TTC549 (cell line): Measurements from ENCODE around the gene TTC27.
"Not testable (repeated sequence)": the region's sequence is repeated elsewhere in the genome, so short reads cannot be mapped to it uniquely, and the experiment has no call there.

Source experiments
- FAIRE-seq: peaks from 2 replicates; lab custom pipeline; 2012; peaks lifted over from hg19 to GRCh38; lab: Jason Lieb, UNC

The TTC27 gene

DNA sequence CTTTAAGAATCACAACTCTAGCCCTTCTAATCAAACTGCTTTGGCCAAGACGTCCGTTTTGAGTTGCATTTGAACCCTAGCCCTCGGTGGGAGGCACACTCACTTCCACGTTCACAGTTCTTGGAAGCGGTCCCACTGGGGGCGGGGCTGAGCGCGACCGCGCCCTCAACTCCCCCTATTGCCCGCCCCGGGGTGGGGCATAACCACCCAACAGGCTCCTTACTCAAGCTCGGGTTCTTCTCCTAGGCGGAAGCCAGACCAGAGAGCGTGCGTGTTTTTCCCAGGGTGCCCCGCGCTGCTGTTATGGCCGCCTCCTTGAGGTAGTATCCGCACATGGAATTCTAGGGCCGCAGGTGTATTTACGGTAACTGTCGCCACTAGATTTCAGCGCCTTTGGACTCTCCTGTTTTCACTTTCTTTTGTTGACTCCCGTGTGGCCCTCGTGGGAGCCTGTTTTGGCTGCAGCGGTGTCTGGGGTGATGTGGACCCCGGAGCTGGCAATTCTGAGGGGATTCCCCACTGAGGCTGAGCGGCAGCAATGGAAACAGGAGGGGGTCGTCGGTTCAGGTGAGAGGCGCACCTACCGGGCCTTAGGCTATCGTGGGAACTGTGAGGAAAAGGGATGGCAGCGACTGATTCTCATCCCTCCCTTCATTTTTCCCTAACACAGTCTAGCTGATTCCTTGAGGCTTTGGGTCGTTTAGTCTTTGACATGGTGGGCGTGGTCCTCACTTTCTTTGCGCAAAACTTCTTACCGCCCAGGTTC, at the start of gene TTC27:
Gene TTC27 (plus strand): TSS at position 237 of the 766 bp plus-strand sequence. CDS start 243 bp downstream, at position 480.
- FAIRE-seq: peak; percentile 90

DNA sequence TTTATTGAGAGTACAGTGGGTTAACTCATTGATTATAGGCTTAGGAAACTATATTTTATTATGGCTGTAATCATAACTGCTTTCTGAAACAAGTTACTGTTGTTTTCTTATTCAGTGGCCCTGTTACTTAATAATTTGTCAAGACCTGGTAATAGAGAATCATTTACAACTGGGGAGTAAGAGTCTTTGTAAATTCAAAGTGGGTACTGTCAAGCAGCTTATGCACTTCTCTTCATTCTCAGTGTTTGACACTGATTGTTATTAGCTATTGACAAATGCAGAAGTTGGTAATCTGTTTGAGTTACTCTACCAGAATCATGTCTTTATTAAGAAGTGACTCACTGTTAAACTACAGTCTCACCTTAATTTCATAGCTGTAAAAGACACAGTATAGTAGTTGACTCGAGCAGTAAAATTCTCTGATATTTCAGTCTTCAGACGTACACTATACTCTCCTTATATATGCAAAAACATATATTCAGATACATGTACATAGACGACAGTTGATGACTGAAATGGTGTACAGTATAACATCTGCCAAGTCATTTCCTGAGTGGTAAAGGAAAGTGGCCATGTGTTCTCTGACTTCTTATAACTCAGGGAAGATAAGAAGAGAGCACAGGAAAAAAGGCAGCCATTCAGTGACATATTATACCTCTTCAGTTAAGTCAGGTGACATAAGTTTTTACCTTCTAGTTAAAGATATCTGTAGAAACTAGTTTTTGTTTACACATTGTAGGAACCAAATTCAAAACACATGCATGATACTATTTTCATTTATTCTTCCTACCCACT, 36.0 kb upstream of the TTC27 start:
- FAIRE-seq: no peak

DNA sequence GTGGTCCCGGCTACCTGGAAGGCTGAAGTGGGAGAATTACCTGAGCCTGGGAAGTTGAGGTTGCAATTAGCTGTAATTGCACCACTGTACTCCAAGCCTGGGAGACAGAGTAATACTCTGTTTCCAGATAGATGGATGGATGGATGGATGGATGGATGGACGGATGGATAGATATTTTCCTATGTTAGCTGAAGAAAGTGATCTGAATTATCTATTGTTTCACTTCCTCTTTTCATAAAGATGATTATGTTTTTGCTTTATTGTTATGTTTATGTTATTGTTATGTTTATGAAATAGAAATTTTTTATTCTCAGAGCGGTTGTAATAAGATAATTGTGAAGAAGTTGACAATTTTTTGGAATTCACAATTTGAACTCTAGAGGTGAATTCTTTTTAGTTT, 33.3 kb upstream of the TTC27 start:
- peak; percentile 87 for FAIRE-seq

DNA sequence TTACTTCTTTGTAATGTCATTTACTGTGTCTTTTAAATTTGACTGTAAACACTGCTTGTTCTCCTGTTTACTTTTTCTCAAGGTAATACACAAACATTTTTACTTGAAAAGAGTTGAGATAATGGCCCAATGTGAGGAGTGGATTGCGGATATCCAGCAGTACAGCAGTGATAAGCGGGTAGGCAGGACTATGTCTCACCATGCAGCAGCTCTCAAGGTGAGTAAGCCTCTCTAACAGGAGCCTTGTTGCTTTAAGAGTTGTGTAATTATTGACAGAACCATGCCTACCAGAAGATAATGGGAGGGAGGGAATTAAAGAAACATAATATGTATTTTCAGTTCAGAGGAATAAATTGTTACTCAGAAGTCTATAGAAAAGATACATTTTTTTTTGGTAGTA, 16.5 kb upstream of the TTC27 start:
- no peak for FAIRE-seq

DNA sequence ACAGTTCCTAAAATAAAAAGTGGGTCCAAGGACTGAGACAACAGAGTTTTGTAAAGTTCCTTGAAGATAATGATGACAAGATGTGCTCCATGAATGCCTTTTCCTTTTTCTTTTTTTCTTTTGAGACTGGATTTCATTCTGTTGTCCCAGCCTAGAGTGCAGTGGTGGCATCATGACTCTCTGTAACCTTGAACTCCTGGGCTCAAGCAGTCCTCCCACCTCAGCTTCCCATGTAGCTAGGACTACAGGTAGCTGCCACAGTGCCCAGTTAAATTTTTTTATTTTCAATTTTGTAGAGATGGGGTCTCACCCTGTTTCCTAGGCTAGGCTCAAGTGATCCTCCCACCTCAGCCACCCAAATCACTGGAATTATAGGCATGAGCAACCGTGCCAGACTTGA, 16.1 kb upstream of the TTC27 start:
- no peak for FAIRE-seq

DNA sequence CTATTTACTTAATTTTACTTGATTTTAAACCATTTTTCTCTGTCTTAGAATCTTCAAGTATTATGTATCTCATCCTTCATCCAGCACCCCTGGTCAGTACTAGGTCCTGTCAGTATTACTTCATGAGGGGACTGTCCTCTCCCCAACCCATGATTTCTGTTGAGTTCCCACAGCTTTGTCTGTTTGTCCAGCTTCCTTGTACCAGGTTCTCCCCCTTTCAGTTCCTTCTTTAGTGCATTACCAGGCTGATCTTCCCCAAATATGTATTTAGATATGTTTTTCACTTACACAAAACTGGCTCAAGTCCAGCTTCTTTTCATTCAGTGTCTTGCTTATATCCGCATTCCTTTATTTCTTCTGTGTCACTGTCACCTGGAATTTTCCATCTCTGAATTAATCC, 13.8 kb upstream of the TTC27 start:
- no peak for FAIRE-seq

DNA sequence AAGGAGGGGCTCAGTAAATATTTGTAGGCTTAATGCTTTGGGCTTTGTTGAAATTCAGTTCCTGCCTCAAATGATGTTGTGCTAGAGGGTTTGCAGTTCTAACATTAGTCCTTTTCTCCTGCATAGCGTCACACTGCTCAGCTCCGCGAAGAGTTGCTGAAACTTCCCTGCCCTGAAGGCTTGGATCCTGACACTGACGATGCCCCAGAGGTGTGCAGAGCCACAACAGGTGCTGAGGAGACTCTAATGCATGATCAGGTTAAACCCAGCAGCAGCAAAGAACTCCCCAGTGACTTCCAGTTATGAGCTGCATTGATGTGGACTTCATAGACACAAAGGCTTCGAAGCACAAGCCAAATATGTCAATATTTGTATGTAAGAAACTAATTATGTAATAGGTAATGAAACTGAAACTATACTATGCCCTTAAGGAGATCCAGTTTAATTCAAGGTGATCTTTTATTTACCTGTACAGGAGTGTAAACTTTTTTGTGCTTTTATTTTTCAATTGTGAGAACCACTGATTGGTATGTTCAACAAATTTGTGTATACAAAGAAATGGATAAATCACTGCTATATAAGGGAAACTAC, 10.2 kb upstream of the TTC27 start:
- no peak for FAIRE-seq

DNA sequence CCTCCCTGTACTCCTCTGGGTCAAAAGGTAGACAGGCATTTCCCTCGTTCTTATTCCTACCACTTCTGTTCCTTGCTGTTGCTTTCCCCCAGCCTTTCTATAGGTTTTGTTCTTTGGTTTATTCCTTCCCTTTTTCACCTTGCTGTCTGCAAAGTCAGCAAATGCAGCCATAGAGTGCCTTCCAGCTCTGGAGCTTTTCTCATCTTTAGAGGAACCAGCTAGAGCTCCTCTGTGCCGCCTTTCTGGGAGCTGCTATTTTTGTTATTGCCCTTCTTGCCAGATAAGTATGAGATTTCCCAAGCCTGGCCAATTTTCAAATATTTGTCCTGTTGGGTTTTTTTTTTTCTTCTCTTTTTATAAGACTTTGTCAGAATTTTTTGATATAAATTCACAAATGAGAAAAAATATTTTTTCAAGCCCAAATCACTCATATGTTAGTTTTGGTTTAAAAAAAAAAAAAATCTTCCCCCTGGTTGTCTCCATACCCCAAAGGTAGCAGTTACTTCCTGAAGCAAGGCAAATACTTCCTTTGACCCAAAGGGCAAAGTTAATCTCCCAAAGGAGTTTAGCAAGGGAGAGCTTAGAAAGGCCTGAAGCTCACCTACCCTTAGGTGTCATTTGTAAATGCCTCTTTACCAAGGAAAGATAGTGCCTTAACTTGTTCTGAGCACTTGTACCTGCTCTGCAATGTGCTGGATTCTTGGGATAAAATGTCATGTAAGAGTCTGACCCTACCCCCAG, 5.1 kb upstream of the TTC27 start:
- FAIRE-seq: no peak

DNA sequence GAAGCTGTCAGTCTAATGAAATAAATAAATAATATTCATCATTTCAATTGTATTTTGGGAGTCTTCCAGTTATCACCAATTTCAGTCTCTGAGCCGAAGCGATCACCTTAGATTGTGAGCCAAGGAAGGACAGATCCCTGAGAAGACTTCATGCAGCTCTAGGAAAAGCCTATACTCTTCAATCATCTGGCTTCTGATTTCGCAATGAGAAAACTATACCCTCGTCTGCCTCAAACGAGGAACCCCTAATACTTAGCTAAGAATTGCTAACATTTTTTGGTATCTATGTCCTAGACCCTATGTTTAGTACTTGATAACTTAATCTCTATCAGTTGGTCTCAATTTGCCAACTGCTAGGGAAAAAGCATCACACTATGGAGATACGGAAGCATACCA, 4.5 kb upstream of the TTC27 start:
- FAIRE-seq: no peak

DNA sequence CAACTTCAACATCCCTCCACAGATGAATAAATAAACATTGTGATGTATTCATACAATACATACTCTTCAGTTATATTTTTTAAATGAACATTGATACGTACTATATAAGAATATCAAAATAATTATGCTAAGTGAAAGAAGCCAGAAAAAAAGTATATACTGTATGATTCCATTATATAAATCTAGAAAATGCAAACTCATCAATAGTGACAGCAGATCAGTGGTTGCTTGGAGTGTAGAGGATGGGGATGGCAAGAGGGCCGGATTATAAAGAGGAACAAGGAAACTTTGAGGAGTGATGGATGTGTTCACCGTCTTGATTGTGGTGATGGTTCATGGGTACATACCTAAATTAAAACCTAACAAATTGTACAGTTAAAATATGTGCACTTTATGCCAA, 3.0 kb upstream of the TTC27 start:
- no peak for FAIRE-seq

DNA sequence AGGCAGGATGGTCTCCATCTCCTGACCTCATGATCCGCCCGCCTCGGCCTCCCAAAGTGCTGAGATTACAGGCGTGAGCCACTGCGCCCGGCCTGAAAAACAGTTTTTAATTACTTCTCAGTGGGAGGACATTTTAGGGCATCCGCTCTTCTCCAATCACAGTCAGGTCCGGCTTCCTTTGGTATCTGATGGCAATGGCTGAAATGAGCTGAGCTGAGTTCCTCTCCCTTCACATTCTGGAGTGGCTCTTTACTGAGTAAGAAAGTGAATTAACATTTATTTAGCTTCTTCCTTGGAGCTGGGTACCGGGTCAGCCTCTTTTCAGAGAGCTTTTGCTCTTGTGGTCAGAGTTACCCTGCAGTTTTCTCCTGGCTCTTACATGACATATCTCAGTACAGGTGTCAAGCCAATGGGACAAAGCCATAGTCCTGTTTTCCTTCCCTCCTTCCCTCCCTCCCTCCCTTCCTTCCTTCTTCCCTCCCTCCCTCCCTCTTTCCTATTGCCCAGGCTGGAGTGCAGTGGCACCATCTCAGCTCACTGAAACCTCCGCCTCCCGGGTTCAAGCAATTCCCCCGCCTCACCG, 1.1 kb upstream of the TTC27 start:
- no peak for FAIRE-seq

DNA sequence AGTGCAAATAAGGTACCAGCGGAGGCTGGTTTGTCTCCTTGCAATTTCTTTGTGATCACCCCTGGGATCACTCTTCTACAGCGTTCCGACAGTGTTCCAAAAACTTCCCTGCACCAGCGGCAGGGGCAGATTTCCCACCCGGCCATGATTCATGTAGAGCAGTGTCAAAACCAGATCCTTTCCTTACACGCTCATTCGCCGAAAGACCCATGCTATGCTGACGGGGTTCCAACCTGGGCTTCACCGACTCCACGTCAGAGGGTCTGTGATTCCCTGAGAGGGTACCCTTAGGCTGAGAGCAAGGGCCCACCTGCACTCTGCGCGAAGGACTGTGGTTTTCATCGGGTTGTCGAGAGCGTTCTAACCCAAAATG, 423 bp upstream of the TTC27 start:
- no peak for FAIRE-seq

DNA sequence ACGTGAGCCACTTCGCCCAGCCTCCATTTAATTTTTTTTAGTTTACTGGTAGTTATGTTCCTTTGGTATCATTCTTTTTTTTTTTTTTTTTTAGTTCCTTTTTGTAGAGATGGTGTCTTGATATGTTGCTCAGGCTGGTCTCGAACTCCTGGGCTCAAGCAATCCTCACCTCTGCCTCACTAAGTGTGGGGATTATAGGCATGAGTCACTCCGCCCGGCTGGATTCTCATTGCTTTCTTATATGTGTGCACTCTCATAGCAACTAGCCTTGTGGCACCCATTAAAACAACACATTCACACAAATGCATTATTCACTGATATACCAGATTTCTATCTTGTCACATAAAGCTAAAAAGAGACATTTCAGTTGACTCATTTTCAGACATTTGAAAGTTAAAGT, 4.2 kb downstream of the TTC27 start:
- FAIRE-seq: no peak

DNA sequence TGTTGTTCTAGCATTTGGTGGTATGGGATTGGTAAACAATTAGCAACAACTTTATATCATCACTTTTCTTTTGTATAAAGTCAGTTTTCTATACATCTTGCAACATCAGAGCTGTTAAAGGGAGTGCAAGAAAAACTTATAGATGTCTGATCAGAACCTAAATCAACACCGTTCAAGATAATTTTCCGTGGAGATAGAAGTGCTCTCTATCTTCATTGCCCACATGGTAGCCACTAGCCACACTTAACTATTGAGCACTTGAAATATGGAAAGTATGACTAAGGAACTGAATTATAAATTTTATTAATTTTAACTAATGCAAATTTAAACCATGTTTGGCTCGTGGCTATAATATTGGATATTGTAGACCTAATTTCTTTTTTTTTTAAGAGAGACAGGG, 5.2 kb downstream of the TTC27 start:
- no peak for FAIRE-seq

DNA sequence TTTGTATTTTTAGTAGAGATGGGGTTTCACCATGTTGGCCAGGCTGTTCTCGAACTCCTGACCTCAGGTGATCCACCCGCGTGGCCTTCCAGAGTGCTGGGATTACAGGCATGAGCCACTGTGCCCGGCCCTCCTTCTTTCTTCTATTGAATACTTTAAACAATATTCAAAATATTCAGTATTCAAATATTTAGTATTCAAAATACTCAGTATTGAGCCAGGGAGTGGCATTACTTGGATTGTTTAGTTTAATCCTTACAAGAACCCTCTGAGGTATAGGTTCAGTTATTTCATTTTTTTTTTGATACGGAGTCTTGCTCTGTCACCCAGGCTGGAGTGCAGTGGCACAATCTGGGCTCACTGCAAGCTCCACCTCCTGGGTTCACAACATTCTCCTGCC, 10.7 kb downstream of the TTC27 start:
- FAIRE-seq: not testable (repeated sequence)

DNA sequence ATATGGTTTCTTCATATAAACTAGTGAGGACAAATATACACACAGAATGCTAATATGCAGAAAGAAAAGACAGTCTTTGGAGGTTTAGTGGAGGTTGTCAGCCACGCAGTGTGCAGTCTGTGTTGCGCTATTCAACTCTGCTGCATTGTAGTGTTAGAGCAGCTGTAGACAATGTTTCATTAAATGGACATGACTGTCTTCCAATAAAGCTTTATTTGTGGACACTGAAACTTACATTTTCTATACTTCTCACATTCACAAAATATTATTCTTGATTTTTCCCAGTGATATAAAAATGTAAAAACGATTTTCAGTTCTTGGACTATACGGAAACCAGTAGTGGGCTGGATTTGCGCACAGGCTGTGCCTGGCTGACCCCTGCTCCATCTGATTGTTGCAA, 13.3 kb downstream of the TTC27 start:
- no peak for FAIRE-seq

DNA sequence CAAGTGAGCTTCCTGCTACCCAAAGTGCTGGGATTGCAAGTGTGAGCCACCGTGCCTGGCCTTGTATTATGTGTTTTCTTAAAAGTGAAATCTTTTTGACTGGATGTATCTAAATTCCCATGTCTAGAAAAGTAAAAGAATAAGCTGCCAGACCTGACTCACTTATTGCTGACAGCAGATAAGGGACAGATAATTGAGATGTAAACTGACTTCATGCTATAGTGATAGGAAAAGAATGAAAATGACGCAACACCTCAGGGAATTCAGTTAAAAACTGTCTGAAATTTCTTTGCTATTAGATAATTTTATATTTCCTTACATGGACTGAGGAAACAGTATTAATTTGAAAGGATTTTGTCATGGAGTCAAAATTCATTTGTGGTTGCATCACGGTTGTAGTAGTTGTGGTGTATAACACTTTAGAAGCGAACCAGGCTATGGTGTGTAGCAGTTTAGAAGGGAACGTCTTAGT, 19.4 kb downstream of the TTC27 start:
- no peak for FAIRE-seq

DNA sequence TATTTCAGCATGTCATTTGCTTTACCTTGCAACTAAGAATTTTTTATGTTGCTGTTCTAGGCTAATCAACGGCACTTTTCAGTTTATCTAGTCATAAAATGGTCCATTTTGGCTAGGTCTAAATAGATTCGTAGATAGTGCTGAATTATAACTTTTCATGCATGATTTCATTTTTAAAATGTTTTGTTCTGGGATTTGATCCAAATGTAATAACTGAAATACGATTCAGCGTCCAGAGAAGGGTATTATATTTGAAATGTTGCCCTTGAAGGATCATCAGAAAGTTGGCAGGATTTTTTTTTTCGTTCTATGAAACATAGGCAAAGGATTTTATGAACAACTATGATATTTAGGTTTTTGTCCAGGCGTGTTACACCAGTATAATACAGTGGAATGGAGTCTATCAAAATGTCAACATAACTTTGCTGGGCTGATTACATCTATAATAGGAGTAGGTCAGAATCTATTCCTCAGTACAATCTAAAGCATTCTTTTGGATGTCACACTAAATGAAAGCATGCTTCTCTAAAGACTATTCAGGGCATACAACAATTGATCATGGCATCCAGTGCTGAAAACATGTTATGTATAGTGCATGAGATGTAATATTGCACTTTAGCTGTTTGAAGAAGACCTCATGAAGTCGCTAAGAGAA, 24.8 kb downstream of the TTC27 start:
- no peak for FAIRE-seq

DNA sequence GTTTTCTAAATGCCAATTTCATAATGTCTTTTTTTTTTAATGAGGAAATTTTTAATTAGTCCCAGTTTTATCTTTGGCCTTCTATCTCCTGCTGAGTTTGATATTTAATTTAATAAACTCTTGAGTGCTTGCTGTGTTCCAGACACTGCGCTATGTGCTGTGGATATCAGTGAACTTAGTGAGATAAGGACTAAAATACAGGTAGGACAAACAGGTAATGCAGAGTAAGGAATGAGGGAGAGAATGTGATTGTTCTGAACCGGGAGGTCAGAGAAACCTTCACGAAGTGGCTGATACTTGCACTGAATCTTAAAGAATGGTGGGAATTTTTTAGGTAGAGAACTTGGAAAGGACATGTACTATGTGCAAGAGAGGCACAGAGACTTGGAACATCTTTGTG, 28.2 kb downstream of the TTC27 start:
- no peak for FAIRE-seq

DNA sequence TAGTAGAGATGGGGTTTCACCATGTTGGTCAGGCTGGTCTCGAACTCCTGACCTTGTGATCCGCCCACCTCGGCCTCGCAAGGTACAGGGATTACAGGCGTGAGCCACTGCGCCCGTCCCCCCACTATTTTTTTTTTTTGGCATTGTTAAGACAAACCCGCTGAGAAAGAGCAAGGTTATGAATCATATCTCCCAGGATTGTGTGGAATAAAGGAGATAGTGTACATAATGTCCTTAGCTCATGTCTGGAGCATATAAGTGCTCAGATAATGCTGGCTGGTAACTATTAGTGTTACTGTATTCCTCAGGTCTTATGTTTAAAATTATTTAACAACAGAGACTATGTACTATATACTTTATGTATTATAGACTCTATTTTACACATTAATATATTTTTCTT, 36.0 kb downstream of the TTC27 start:
- no peak for FAIRE-seq

DNA sequence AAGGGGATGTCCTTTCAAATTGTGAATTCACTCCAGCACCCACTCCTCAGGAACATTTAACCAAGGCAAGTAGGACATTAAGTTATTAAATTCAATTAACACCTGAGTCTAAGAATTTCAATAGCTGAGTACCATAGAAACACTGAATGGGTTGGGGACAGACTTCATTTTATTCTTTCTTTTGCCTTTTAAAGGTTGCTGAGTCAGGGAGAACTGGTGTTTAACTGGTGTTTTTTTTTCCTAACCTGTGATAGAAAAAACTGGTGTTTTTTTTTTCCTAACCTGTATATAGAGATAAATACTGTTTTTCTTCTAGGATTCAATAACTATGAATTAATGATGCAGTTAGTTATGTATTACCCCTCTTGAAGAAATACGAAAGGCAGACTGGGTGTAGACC, 38.9 kb downstream of the TTC27 start:
- FAIRE-seq: no peak

DNA sequence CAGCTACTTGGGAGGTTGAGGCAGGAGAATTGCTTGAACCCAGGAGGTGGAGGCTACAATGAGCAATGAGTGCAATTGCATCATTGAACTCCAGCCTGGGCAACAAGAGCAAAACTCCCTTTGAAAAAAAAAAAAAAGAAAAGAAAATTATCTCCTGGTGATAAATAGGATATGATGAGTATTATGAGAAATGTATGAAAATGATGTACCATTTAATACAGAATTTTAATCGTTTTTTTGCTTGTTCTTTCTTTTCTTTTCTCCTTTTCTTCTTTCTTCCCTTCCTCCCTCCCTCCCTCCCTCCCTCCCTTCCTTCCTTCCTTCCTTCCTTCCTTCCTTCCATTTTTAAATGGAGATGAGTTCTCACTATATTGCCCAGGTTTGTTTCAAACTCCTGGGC, 40.4 kb downstream of the TTC27 start:
- FAIRE-seq: no peak
